Measurements from ENCODE around the gene SELENOS.

Gene SELENOS

DNA sequence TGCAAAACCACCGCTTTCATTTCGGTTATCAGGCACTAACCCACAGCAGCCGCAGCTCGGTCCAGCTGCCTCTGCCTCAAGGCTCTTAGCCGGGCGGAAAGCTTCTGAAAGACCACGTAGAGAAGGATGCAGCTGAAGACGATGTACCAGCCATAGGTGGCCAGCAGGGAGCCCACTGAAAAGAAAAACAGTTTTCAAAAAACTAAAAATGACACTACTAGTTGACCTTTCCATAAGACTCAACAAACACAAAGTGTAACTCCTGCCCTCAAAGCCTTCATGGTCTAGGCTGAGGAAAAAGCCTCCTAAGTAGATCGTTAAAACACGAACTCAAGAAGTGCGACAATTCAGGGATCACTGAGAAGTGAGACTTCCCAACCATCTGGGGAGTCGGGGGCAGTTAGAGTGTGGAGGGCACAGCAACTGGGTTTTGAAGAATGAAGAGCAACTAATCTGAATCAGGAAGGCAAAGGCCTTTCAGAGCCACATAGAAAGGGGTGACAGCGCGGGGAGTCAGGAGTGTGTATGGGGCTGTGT is 716 bp downstream of the SELENOS start:
- peak; percentile 34 for DNase-seq

DNA sequence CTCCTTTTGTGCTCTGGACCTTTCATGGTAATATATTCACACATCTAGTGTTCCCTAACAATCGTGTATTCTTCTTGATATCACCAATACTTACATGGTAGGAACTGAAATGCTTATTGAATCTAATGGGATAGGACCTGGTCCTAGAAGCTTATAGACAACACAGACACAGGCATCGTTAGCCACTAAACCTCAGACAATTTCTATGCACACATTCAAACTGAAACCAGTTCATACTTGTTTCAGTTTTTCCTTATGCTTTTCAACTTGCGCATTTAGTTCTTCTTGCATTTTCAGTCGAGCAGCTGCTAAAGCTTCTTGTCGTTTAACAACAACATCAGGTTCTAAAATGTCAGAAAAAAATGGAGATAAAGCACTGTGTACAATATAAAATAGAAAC is 2.3 kb downstream of the SELENOS start:
- DNase-seq, result no peak

DNA sequence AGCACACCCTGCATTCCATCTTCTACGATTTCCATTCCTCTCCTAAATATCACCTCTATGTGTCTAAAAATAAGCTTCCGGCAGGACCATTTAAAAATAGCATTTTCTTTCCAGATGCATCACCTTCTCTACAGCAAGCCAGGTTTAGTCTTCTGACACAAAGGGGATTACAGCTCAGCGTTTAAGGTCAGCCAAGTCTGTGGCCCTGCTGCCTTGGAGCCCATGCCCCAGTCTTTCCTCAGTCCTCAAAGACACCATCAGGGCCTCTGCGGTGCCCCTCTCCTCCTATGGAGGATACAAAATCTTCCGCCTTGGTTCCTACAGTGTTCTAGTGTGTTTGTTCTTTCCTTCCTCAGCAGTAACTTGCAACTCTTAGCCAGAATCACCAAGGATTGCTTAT is 3.8 kb downstream of the SELENOS start:
- DNase-seq, result no peak

DNA sequence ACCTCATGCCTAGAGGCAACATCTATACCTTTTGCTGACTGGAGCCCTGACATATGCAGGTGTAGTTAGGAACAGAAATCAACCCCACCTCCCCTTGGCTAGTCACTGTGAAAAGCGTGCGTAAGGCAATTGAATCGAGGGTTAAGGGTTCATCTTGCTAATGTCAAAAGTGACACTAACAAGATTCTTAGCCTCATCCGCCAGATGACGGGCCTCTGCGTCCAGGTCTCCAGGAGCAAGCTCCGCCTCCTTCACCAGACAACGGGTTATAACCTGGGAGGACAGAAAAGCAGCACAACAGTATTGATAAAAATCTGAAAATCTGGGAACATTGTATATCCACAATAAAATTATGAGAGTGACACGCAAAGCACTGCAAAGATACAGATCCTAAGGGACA is 4.7 kb downstream of the SELENOS start:
- DNase-seq, result no peak

DNA sequence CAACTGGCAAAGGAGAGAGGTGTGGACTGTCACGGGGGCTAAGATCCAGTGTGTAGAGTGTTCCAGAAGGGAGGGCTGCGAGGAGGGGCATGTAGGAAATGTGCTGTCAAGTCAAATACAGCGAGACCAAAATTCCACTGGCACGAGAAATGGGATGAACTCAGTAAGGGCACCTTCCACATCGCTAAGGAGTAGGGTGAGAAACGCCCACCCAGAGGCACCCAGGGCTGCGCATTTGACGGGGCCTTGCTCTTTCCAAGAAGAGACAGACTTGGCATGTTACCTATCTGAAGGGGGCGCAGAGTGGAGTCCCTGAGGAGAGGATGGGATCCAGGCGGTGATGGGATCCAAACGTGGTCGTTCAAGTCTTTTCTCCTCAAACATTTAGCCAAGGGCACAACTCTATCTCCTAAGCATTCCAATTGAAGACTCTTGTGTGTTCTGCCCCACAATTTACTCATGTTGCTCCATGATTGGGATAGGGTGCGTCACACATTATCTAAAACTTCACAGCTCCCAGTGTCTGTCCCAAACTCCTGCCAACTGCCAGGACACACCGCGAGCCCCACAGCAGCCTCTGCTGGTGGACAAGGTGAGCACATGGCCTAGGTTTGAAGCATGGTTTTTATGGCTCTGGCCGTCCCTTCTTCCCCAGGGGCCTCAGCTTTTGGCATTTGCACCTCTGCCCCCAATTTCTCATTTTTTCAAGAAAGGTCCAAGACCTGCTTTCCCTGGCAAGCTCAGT is 7.6 kb downstream of the SELENOS start:
- no peak for DNase-seq

DNA sequence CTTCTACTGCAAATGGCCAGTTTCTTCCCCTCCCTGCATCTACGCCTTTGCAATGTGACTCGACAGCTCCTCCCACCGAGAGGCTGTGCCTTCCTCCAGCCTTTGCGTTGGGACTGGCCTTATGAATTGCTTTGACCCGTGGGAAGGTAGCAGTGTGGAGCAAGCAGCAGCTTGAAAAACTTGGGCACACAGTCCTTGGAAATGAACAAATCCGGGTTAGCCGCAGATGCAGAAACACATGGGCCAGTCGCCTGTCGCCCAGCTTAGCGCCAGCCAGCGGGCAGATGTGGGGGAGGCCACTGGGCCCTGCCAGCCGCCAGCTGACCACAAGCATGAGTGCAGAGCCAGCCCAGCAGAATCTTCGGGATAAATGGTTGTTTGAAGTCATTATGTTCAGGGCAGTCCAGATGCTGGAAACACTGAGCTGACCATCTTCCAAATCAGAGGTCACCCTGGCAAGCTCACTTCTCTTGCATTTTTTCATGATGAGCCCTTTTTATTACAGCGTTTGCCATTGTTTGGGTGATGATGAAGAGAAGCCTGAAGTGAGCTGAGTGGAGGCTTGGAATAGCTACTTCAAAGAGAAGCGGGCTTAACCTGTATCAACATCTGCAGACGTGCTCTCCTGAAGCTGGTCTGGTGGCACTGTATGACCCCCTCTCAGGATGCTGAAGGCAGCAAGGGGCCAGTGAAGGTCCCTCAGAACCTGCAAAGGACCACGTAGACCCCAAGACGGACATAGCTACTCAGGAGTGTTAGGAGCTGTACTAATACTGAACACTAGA is 9.8 kb downstream of the SELENOS start:
- DNase-seq, result no peak

DNA sequence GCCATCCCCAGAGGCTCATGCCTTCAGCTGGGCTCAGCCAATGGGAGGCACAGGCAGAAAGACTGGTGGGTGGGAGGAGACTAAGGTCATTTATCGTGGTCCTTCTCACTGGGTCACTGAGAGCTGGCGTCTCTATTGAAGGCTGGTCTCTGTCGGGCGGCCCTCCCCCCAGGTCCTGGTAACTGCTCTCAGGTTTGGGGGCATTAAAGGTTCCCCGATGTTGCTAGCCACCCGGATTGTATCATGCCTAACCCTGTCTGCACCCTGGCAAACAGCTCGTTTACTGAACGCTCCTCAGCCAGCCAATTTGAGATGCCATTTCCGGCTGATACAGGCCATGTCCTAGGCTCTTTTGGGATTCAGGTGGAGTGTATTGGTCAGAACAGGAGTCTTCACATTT is 10.5 kb downstream of the SELENOS start:
- no peak for DNase-seq

DNA sequence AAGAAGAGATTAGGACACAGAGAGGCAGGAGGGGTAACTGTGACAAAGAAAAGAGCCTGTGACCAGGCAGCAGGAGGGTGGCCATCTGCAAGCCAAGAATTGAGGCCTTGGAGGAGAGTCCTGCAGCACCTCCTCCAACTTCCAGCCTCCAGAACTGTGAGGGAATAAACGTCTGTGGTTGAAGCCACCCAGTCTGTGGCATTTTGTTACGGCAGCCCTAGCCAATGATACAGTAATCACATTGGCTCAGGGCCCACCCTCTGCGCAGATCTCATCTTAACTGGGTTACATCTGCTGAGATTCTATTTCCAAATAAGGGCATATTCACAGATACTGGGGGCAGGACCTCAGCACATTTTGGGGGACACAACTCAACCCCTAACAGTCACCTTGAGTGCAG is 11.3 kb downstream of the SELENOS start:
- no peak for DNase-seq

DNA sequence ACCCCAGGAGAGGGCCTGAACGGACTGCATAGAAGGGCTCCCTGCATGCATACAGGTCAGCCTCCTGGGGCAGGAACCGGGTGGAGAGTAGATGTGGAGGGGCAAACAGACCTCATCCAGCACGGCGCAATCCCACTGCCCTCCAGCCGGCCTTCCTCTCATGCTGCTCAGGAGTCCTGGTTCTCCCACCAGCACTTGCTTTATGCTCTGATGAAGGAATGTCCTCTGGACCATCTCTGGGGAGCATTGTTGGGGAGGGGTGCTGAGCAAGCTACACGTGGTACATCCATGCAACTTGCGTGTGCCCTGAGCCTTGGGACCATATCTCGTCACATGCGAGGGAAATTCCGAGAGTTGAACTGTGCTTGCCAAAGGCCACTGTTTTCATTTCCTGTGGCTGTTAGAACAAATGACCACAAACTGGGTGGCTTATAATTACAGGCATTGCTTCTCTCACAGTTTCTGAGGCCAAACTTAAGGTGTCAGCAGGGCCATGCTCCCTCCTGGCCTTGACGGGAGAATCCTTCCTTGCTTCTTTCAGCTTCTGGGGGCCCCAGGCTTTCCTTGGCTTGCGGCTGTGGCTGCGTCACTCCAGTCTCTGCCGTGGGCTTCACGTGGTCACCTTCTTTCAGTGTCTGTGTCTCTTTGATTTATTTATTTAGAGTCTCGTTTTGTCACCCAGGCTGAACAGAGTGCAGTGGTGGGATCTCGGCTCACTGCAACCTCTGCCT is 12.2 kb downstream of the SELENOS start:
- DNase-seq, result no peak

DNA sequence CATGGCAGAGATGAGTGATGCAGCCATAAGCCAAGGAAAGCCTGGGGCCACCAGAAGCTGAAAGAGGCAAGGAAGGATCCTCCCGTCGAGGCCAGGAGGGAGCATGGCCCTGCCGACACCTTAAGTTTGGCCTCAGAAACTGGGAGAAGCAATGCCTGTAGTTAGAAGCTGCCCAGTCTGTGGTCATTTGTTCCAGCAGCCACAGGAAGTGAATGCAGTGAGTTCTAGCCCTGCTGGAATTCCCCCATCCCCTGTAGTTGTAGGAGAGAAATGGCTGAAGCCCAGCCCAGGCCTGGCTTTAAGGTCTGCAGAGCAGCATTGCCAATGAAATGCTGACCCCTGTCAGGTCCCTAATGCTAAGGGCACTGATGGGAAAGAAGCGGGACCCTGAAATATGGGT is 13.3 kb downstream of the SELENOS start:
- DNase-seq, result no peak

DNA sequence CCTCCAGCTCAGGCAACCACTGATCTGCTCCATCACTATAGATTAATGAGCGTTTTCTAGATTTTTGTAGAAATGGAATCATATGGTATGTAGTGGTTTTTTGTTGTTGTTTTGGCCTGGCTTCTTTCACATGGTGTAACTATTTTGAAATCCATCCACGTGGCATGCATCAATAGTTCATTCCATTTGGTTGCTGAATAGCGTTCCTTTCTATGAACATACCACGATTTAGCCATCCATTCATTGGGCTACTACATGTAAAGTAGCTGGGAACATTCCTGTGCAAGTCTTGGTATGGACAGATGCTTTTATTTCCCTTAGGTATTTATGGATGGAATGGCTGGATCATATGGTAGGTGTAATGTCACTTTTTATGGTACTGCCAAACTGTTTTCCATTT is 14.7 kb downstream of the SELENOS start:
- DNase-seq, result no peak

DNA sequence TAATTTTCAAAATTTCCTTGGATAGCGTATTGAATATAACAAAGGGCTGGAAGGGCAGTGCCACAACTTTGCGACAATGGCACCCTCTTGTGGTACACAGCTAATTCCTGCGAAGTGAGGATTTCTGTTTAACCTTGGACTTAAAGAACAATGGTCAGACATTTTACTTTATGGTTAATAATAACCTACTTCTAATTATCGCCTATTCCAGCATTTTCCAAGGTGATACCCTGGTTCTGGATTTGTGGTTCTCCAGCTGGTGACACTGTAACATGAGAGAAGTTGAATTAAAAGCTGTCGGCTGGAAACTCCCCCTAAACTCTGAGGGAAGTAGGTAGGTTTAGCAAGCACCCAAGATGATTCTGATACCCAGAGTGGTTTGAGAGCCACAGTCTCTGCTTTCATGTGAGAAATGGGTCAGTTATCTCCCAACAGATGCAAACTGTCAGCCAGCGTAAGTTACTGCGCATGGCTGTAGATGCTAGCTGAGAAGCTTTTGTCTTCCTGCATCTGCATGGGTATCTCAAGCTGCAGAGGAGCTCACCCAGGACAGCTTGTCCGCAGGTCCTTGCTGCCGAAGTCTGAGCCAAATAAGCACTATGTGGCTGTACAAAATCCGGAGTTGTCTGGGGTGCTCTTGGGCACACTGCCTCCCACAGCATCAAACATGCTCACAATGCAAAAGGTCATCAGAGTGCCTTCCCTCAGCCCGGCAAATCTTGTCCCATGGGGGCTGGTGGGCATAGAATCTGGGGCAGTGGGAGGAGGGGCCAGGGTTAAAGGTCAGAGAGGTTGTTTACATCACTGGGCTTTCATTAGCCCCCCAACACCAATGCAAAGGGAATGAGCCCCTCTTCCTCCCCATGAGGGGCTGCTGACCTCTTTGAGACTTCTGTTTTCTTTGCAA is 18.8 kb downstream of the SELENOS start:
- DNase-seq, result peak; percentile 79

DNA sequence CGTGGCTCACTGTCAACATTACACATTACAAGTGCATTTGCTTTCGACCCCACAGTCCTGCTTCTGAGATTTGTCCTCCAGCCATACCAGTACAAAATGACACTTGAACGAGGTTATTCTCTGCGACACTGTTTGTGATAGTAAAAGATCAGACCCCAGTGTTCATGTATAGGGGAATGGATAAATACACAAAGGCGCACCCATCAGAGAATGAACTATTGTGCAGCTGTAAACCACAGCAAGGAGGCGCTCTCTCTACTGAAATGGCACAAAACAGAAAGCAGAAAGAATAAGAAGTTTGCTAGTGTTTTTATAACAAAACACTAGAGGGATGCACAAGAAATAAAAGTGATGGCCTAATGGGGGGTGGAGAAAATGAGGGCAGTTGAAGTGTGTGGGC is 20.5 kb downstream of the SELENOS start:
- no peak for DNase-seq

DNA sequence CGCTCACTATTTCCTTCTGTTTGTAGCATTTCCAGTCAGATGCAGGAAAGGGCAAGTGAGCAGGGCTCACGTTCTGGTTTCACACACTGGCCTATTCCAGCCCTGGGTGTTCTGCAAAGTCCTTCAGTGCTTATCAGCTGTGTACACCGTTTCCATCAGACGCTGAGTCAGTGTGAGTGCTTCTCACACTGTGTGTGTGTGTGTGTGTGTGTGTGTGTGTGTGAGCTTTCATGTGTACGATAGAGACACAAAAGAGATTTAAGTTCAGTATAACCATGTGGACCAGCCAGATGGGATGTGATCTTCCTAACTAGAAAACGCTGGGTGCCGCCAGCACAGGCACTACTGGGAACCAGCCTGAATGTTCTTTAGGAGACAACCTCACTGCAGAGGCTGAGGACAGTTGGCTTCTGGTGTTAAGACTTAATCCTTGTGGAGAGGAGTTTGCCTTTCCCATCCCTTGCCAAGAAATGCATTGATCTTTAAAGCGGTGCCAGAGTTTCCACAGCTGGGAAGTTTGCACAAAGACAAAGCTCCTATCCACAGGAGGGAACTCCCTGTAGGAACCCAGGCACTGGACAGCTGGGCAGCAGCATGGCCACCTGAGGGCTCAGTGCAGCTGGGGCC is 21.6 kb downstream of the SELENOS start:
- no peak for DNase-seq

DNA sequence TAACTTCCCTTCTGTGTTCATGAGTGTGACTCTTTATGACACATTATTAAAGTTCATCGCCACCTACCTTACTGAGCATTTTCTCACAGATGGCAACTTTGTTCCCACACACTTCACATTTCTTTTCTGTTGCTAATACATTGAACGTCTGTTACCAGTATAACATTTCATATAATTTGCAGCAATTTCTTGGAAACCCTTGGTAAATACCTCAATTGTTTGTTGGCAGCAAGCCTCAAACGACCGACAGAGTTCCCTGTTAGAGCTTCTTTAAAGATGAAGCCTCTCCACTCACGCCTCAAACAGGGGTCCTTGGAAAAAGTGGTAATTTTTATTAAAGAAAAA is 22.3 kb downstream of the SELENOS start:
- DNase-seq, result no peak

DNA sequence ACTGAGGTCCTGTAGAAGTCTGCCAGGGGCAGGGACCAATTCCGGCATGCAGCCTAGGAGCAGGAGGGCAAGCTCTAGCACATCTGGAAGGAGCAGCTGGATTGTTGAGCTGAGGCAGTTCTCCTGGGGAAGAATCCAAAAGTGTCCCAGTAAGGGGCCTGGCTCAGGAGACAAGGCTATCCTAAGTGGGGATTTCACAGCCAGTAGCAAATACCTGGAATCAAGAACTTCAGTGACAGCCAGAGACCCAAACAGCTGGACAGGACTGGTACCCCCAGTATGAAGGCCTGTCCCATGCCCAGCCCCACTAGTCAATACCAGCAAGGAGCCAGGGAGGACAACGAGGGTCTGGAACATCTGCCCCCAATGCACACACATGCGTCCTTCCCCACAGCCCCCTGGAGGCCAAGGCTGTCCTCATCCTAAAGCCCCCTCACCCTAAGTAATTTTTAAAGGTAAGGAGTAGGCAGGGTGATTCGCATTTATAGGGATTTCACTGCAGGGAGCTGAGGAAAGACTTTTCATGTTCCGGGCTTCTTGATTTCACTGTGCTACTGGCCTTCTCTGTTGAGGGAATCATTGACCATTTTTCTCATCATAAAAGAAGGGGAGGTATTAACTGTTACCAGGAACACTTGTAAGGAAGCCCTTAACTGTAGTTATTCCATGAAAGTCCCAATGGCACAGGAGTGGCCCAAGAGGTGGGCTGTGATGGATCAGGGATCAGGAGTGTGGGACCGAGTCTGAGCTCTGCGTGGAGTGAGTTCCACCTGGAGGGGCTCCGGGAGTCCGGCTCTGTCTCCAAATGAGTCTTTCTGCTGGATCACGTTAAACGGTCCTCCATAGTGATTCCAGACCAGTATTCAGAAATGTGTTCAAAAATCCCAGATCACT is 22.9 kb downstream of the SELENOS start:
- DNase-seq, result no peak

DNA sequence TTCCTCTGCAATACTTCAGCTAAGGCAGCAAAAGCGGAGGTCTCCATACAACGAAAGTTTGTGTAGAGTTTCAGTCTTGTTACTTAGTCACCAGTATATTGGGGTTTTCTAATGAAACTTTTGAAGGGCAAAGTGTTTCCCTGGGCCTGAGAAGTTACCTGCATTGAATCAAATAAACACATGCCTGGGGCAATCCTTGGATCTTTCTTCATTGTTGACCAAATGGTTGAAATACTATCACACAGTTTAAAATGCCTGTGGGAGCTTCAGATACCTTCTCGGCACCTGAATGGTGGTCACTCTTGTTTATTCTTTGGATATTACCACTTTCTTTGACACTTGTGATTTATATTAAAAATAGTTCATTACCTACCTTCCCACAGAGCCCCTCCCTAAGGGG is 24.4 kb downstream of the SELENOS start:
- no peak for DNase-seq

DNA sequence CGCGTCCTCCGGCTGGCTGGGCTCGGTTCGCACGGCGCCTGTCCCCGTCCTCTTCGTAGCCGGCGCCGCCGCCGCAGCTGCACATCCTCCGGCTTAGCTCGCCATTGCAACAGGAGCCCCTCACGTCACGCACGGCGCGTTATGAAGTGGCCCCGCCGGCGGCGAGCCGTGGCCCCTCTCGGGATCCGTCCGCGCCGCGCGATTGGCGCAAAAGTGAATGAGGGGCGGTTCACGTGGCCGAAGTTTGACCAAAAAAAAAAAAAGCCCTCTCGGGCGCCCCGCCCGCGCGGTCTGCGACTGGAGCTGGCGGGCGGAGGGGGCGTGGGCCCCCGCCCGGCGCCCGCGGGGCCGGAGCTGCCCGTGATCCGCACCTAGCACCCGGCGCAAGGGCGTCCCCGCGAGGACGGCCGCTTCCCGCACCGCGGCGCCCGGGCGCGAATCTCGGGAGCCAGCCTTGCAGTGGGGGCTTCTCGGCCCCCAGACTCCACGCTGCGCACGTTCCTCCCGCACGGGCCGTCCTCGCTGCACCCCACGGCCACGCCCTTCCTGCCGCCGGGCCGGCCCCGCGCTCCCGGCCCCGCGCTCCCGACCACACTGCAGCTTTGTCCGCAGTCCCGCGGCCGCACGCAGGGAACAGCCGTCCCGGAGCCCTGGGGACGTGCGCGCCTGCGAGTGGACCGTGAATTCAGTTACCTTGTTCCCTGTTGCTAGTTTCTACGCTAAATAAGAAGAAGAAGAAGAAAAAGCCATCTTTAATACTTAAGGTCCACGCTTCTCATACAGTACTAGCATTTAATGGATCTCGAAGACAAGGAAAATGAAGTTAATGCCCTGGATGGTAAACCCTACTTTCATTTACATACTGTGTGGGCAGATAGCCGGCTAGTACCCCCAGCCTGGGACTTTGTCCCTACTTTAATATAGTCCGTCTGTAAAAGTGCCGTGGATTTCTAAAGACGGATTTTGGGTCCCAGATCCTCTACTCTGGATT is 25.2 kb downstream of the SELENOS start, which contains the start of gene CHSY1:
Gene CHSY1 (minus strand): TSS at position 219 of the 991 bp plus-strand sequence. CDS start 592 bp downstream, outside the sequence.
- DNase-seq, result peak; percentile 93

Data from retina (tissue), 1 donor.